Calu3 (cell line): ENCODE measurements around the gene KRT80. TPM values are rescaled to one million over a fixed set of nuclear protein-coding genes. Genes with fewer than 3 reads are reported as not detected.

Source experiments
- BruUV-seq: library from RNA; stranded (reverse); fragments of 400-500 nt; replicated peaks from 2 replicates; lab custom pipeline; 2021; lab: Mats Ljungman, UMichigan
- CTCF ChIA-PET: fragments of 300-600 bp; sonication (Branson Sonifier 250); formaldehyde crosslinking; loops from one replicate; lab custom pipeline; 2022; ENCODE audit warnings: antibody characterized with exemption; lab: Charles Lee
- DNase-seq: peaks from one replicate; pipeline ENCODE4 v3.0.0; 2022
- H3K27ac Mint-ChIP-seq: one replicate; pipeline ENCODE4 v1.8.0; 2022; ENCODE audit warnings: mixed read lengths; ENCODE audit not compliant: unreplicated experiment
- H3K27me3 Mint-ChIP-seq: one replicate; pipeline ENCODE4 v1.8.0; 2022; ENCODE audit warnings: mixed read lengths; ENCODE audit not compliant: unreplicated experiment
- H3K36me3 Mint-ChIP-seq: one replicate; pipeline ENCODE4 v1.8.0; 2022; ENCODE audit warnings: mild to moderate bottlenecking, moderate library complexity, mixed read lengths; ENCODE audit not compliant: insufficient read depth, unreplicated experiment
- H3K4me1 Mint-ChIP-seq: one replicate; pipeline ENCODE4 v1.8.0; 2022; ENCODE audit warnings: mild to moderate bottlenecking, low read depth, mixed read lengths; ENCODE audit not compliant: unreplicated experiment
- H3K4me3 Mint-ChIP-seq: one replicate; pipeline ENCODE4 v1.8.0; 2022; ENCODE audit warnings: mild to moderate bottlenecking, low read depth, moderate library complexity, mixed read lengths; ENCODE audit not compliant: unreplicated experiment
- H3K9me3 Mint-ChIP-seq: one replicate; pipeline ENCODE4 v1.8.0; 2022; ENCODE audit warnings: low read depth, mixed read lengths; ENCODE audit not compliant: unreplicated experiment
- CTCF ChIP-seq: fragments of 200-600 bp; IDR thresholded peaks from one replicate; pipeline ENCODE4 v1.8.0; 2022; ENCODE audit warnings: antibody characterized with exemption; ENCODE audit not compliant: unreplicated experiment
- intact Hi-C: fragments of 100-400 bp; cut with micrococcal nuclease; formaldehyde crosslinking; loops from one replicate; pipeline ENCODE4 v1.10.0; 2022; ENCODE audit not compliant: unreplicated experiment
- total RNA-seq: library from RNA; stranded (reverse); gene quantifications from 2 replicates; pipeline ENCODE4 v1.2.3, GENCODE V29; 2022

Gene KRT80
- total RNA-seq, 1 experiment from 2014 or later: 45.5 TPM

- no peak for DNase-seq
- Mint-ChIP-seq H3K36me3 (peaks cover 50% of the 10 kb centered on the region), H3K9me3 (no peaks in the 10 kb centered on the region), H3K27ac (no peak overlapping the region), H3K27me3 (no peaks in the 10 kb centered on the region), H3K4me3 (no peak overlapping the region), H3K4me1 (peaks cover 36% of the 10 kb centered on the region)
- TF ChIP-seq CTCF: no peak
- intact Hi-C loops: no loop called here
- CTCF ChIA-PET: no interaction called here
- BruUV-seq: no TSS peak
Measured at GRCh38 chr12:52183971-52184370, 7.8 kb downstream of the KRT80 start.

- H3K4me1 Mint-ChIP-seq: peaks cover 32% of the 10 kb centered on the region
- no peak overlapping the region for H3K4me3 Mint-ChIP-seq
- TF ChIP-seq CTCF: no peak
- no peaks in the 10 kb centered on the region for H3K9me3 Mint-ChIP-seq
- H3K27me3 Mint-ChIP-seq: no peaks in the 10 kb centered on the region
- intact Hi-C loops: no loop called here
- BruUV-seq: no TSS peak
- DNase-seq: no peak
- no peak overlapping the region for H3K27ac Mint-ChIP-seq
- H3K36me3 Mint-ChIP-seq: peaks cover 48% of the 10 kb centered on the region
- CTCF ChIA-PET: no interaction called here
Measured at GRCh38 chr12:52183544-52183910, 8.3 kb downstream of the KRT80 start.

GRCh38 chr12:52182898-52183543 is 8.8 kb downstream of the KRT80 start:
- DNase-seq: no peak
- no peak overlapping the region for H3K27ac Mint-ChIP-seq
- no peaks in the 10 kb centered on the region for H3K27me3 Mint-ChIP-seq

GRCh38 chr12:52182384-52182783 is 9.4 kb downstream of the KRT80 start:
- H3K27me3 Mint-ChIP-seq: no peaks in the 10 kb centered on the region
- H3K4me1 Mint-ChIP-seq: peaks cover 29% of the 10 kb centered on the region
- intact Hi-C loops: no loop called here
- TF ChIP-seq CTCF: no peak
- no peak for DNase-seq
- no peak overlapping the region for H3K4me3 Mint-ChIP-seq
- H3K27ac Mint-ChIP-seq: no peak overlapping the region
- BruUV-seq: no TSS peak
- H3K9me3 Mint-ChIP-seq: no peaks in the 10 kb centered on the region
- H3K36me3 Mint-ChIP-seq: peaks cover 55% of the 10 kb centered on the region
- CTCF ChIA-PET: interaction anchor here (0.6 kb wide), 1 partner anchor 30 kb away, joined by 3 read pairs; no protein-coding TSS in a partner anchor

More at GRCh38 chr12:52182898-52183543, 8.8 kb downstream of the KRT80 start:
- no TSS peak for BruUV-seq
- TF ChIP-seq CTCF: no peak
- Mint-ChIP-seq H3K9me3 (no peaks in the 10 kb centered on the region), H3K4me1 (peaks cover 29% of the 10 kb centered on the region), H3K4me3 (no peak overlapping the region), H3K36me3 (peaks cover 52% of the 10 kb centered on the region)
- CTCF ChIA-PET: no interaction called here
- intact Hi-C loops: no loop called here
